ENCODE results near the gene KRTAP5-1.

The KRTAP5-1 gene

DNA sequence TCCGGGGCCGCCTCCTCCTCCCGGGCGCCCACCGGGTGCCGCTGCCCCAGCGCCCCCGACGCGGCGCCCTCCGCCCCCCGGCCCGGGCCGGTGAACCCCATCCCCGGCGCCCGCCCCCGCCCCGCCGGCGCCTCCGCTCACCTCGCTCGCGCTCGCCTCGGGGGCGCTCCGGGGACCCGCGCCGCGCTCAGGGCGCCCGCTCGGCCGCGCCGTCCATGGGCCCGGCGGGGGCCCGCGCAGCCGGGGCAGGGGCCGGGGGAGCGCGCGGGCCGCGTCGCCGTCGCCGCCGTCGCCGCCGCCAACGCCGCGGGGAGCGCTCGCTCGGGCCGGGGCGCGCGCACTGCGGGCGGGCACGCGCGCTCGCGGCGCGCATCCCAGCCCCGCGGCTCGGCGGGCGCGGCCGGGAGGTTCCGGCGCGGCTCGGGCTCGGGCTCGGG is 13.3 kb downstream of the KRTAP5-1 start:
- DNase-seq (ENCODE audit: low read depth), result no peak
- H3K4me3 ChIP-seq (ENCODE audit: low read depth, low read length), result no peak overlapping the region
- TF ChIP-seq, protein P1, sequence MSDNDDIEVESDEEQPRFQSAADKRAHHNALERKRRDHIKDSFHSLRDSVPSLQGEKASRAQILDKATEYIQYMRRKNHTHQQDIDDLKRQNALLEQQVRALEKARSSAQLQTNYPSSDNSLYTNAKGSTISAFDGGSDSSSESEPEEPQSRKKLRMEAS (IDR thresholded peaks at IDR 0.05; ENCODE audit: low read depth, low read length), result no peak
- TF ChIP-seq POLR2A (IDR thresholded peaks at IDR 0.05; ENCODE audit: extremely low read depth, insufficient read length), result no peak

DNA sequence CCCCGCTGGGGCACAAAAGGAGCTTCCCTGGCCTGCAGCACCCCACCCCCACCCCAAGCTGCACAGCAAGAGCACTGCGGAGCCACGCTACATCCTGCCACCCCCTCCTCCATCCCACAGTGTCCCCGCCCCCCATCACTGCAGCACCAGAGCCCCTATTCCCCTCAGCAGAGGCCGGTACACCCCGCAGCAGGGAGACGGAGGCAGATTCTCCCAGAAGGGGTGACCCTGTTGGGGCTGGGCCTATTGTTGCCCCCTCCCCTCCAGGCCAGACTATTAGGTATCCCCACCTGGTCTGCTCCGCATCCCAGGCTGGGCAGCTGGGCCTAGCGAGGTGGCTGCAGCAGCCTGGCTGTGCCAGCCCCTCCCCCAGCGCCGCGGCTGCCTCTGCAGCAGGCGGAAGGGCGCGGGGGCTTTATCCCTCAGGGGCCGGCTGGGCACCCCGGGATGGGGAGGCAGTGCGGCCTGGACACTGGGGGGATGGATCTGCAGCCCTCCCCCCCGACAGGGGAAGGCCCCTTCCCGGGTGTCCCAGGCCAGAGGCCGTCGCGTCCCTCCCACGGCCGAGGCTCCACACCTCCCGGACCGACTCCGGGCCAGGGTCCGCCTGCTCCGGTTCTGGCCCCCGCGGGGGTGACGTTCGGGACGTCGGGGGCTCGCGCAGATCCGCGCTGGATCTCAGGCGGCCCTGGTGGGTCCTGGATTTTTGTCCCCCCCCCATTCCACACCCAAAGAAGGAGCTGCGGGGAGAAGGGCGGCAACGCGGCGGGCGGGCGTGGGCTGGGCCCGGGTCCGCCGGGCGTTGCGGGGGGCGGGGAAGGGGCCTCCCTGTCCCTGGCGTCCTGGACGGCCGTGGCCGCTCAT is 14.0 kb downstream of the KRTAP5-1 start:
- TF ChIP-seq MYC (IDR thresholded peaks at IDR 0.05; ENCODE audit: low read depth, low read length) (no peak), POLR2A (IDR thresholded peaks at IDR 0.05; ENCODE audit: extremely low read depth, insufficient read length) (no peak)
- TF ChIP-seq, protein P1 (IDR thresholded peaks at IDR 0.05; ENCODE audit: low read depth, low read length), result no peak
- TF ChIP-seq, protein P2, sequence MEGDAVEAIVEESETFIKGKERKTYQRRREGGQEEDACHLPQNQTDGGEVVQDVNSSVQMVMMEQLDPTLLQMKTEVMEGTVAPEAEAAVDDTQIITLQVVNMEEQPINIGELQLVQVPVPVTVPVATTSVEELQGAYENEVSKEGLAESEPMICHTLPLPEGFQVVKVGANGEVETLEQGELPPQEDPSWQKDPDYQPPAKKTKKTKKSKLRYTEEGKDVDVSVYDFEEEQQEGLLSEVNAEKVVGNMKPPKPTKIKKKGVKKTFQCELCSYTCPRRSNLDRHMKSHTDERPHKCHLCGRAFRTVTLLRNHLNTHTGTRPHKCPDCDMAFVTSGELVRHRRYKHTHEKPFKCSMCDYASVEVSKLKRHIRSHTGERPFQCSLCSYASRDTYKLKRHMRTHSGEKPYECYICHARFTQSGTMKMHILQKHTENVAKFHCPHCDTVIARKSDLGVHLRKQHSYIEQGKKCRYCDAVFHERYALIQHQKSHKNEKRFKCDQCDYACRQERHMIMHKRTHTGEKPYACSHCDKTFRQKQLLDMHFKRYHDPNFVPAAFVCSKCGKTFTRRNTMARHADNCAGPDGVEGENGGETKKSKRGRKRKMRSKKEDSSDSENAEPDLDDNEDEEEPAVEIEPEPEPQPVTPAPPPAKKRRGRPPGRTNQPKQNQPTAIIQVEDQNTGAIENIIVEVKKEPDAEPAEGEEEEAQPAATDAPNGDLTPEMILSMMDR (IDR thresholded peaks at IDR 0.05; ENCODE audit: low read depth, low read length), result no peak
- DNase-seq (ENCODE audit: low read depth), result peak; percentile 26
- H3K4me3 ChIP-seq (ENCODE audit: low read depth, low read length), result no peak overlapping the region

DNA sequence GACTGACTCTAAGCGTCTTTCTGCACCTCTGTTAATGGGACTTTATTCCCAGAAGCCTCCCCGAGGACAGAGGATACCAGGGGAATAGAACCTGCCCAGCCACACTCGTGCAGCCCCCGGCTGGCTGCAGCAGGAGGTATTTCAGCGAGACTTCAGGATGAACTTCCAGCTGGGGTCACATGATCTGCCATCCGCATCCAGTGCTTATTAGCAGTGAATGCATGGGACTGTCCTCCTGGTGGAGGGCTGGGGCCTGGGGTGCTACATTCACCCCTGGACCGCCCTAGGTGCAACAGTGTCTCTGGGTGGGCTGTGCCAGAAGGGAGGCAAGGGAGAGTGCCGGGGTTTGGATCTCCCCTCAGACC is 14.6 kb downstream of the KRTAP5-1 start:
- no peak for DNase-seq (ENCODE audit: low read depth)
- H3K4me3 ChIP-seq (ENCODE audit: low read depth, low read length), result no peak overlapping the region

DNA sequence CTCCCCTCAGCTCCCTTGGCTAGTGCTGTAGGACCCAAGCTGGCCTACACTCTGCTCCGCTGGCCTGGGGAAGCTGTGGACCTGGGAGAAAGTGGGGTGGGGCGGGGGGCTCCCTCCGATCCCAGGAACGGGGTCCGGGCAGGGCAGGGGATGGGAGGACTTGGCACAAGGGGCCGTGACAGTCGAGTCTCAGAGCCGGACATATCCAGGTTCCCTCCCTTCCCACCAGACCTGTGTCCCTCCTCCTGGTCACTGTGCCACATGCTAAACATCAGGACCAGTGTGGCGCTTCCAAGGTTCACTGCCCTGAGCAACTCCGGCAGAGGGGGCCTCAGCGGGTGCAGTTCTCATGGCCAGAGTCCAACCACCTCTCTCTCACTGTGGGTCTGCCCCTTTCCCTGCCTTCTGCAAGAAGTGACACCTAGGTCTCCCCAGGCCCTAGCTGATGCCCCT is 15.1 kb downstream of the KRTAP5-1 start:
- TF ChIP-seq POLR2A (IDR thresholded peaks at IDR 0.05; ENCODE audit: extremely low read depth, insufficient read length), result no peak
- TF ChIP-seq, protein P2 (IDR thresholded peaks at IDR 0.05; ENCODE audit: low read depth, low read length), result no peak
- TF ChIP-seq, protein P1 (IDR thresholded peaks at IDR 0.05; ENCODE audit: low read depth, low read length), result no peak
- TF ChIP-seq MYC (IDR thresholded peaks at IDR 0.05; ENCODE audit: low read depth, low read length), result no peak
- DNase-seq (ENCODE audit: low read depth), result no peak
- H3K4me3 ChIP-seq (ENCODE audit: low read depth, low read length), result no peak overlapping the region

More for the DNA sequence above, 14.6 kb downstream of the KRTAP5-1 start:
- no peak for TF ChIP-seq POLR2A (IDR thresholded peaks at IDR 0.05; ENCODE audit: extremely low read depth, insufficient read length)
- TF ChIP-seq, protein P1 (IDR thresholded peaks at IDR 0.05; ENCODE audit: low read depth, low read length), result no peak
- TF ChIP-seq MYC (IDR thresholded peaks at IDR 0.05; ENCODE audit: low read depth, low read length), result no peak
- TF ChIP-seq, protein P2 (IDR thresholded peaks at IDR 0.05; ENCODE audit: low read depth, low read length), result no peak

DNA sequence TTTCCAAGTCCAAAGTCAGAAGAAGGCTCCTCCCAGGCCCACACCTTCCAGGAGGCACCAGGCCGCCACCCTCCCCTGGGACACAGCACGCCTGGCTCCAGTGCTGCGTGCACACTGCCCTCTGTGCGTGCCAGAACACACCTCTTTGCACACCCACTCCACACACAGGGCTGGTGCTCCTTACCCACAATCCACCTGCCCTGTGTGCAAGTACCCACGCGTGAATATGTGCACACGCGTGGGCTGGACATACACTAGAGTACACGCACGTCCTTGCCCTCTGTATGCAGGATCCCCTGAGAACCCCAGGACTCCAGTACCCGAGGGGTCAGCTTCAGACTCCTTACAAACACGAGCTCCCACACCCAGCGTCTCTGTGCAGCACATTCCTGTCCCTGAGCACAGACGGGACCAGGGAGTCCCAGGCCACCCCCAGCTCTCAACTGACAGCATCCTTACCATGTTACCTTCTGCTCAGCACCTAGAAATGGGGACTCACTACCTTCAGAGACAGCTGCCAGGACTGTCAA is 15.8 kb downstream of the KRTAP5-1 start:
- DNase-seq (ENCODE audit: low read depth), result peak; percentile 2
- H3K4me3 ChIP-seq (ENCODE audit: low read depth, low read length), result no peak overlapping the region

More for the DNA sequence above, 15.8 kb downstream of the KRTAP5-1 start:
- TF ChIP-seq POLR2A (IDR thresholded peaks at IDR 0.05; ENCODE audit: extremely low read depth, insufficient read length) (no peak), MYC (IDR thresholded peaks at IDR 0.05; ENCODE audit: low read depth, low read length) (no peak)
- TF ChIP-seq, protein P1 (IDR thresholded peaks at IDR 0.05; ENCODE audit: low read depth, low read length), result no peak
- TF ChIP-seq, protein P2 (IDR thresholded peaks at IDR 0.05; ENCODE audit: low read depth, low read length), result no peak

All from NB4 (cell line).